ENCODE results near the gene CAV2. TPM values are rescaled to one million over a fixed set of nuclear protein-coding genes. Genes with fewer than 3 reads are reported as not detected.

The CAV2 gene
- total RNA-seq, 2 donors from 2014 or later: 81.9 to 102 TPM

GRCh38 chr7:116554911-116555310 lies 55.4 kb downstream of the CAV2 start:
- DNase-seq (ENCODE audit: low spot score): no peak
- intact Hi-C loops (cut with DNase I): no loop called here

- DNase-seq (ENCODE audit: low spot score): no peak
- intact Hi-C loops (cut with DNase I): no loop called here
Measured at GRCh38 chr7:116557066-116557585, 57.6 kb downstream of the CAV2 start.

- DNase-seq (ENCODE audit: low spot score): no peak
- intact Hi-C loops (cut with DNase I): no loop called here
Measured at GRCh38 chr7:116557901-116558300, 58.4 kb downstream of the CAV2 start.

Other genes with a start within 250 kb of the CAV2 start
- gene CAV1, start 25.3 kb downstream of the CAV2 start, total RNA-seq: 100 to 1,000 TPM; 226 to 291 TPM
- gene MET, start 172.5 kb downstream of the CAV2 start, total RNA-seq: 10 to 100 TPM; 15.7 to 26.8 TPM